SK-N-SH (cell line): ENCODE results near the gene MRGPRD. TPM values are rescaled to one million over a fixed set of nuclear protein-coding genes. Genes with fewer than 3 reads are reported as not detected.

Source experiments
- CTCF ChIA-PET: fragments of 300-600, 350-600 bp; formaldehyde crosslinking; extraction: SDS; loops from one replicate; lab custom pipeline; 2021; lab: Yijun Ruan, JAX
- POLR2A ChIA-PET: fragments of 350-600 bp; sonication (Branson Sonifier 250); formaldehyde crosslinking; extraction: SDS; loops from one replicate; lab custom pipeline; 2020; ENCODE audit warnings: antibody characterized with exemption, inconsistent platforms; lab: Yijun Ruan, JAX
- DNase-seq: peaks from one replicate; pipeline ENCODE4 v3.0.0; 2012
- H2AFZ ChIP-seq: fragments of 200-600 bp; sonication (generic); 2 replicates; pipeline ENCODE4 v1.8.1; 2016; ENCODE audit warnings: antibody characterized with exemption, mild to moderate bottlenecking, low read depth
- H3F3A ChIP-seq: fragments of 200-600 bp; sonication (generic); replicated peaks from 2 replicates; pipeline ENCODE3; 2016; ENCODE audit warnings: antibody characterized with exemption, mild to moderate bottlenecking; ENCODE audit not compliant: insufficient read depth
- H3K27ac ChIP-seq, 2 experiments: fragments of 200-500 bp in 1 of 2; fragments of 200-600 bp in 1 of 2; sonication (Bioruptor generic) in 1 of 2; sonication (generic), shearing (Covaris generic) in 1 of 2; 2 replicates each; pipeline versions ENCODE4 v1.5.1 to v1.6.1; 2014 to 2016; ENCODE audit warnings: low read depth in 2 of 2, inconsistent platforms in 1 of 2, low read length in 1 of 2, mild to moderate bottlenecking in 1 of 2, mixed read lengths in 1 of 2
- H3K27me3 ChIP-seq: fragments of 200-600 bp; sonication (generic), shearing (Covaris generic); 2 replicates; pipeline ENCODE4 v1.6.1; 2016; ENCODE audit warnings: mixed run types; ENCODE audit not compliant: insufficient read depth
- H3K36me3 ChIP-seq, 2 experiments: fragments of 200-500 bp in 1 of 2; fragments of 200-600 bp in 1 of 2; sonication (Bioruptor generic) in 1 of 2; sonication (generic) in 1 of 2; replicated peaks in 1 of 2; 2 replicates each; pipeline versions ENCODE3 to v1.5.1; 2014 to 2016; ENCODE audit warnings: low read length in 1 of 2, mild to moderate bottlenecking in 1 of 2; ENCODE audit not compliant: insufficient read depth in 2 of 2, control insufficient read depth in 1 of 2
- H3K4me1 ChIP-seq, 2 experiments: fragments of 200-500 bp in 1 of 2; fragments of 200-600 bp in 1 of 2; sonication (Bioruptor generic) in 1 of 2; sonication (generic), shearing (Covaris generic) in 1 of 2; 2 replicates each; pipeline versions ENCODE4 v1.5.1 to v1.6.1; 2014 to 2016; ENCODE audit warnings: low read depth in 1 of 2, low read length in 1 of 2, mixed run types in 1 of 2; ENCODE audit not compliant: insufficient read depth in 2 of 2, control insufficient read depth in 1 of 2
- H3K4me2 ChIP-seq: fragments of 200-600 bp; sonication (generic), shearing (Covaris generic); 2 replicates; pipeline ENCODE4 v1.6.1; 2017; ENCODE audit warnings: mixed run types
- H3K4me3 ChIP-seq, 2 experiments: fragments of 200-500 bp in 1 of 2; fragments of 200-600 bp in 1 of 2; sonication (Bioruptor generic) in 1 of 2; sonication (generic), shearing (Covaris generic) in 1 of 2; 2 replicates each; pipeline versions ENCODE4 v1.5.1 to v1.8.1; 2014 to 2016; ENCODE audit warnings: low read depth in 2 of 2, inconsistent platforms in 1 of 2, low read length in 1 of 2, mild to moderate bottlenecking in 1 of 2, mixed read lengths in 1 of 2, moderate library complexity in 1 of 2
- H3K79me2 ChIP-seq: fragments of 200-600 bp; sonication (generic); 2 replicates; pipeline ENCODE4 v1.8.1; 2017; ENCODE audit warnings: mild to moderate bottlenecking; ENCODE audit not compliant: insufficient read depth
- H3K9ac ChIP-seq: fragments of 200-600 bp; sonication (generic); 2 replicates; pipeline ENCODE4 v1.6.1; 2017; ENCODE audit warnings: mixed run types
- H3K9me2 ChIP-seq: fragments of 200-600 bp; sonication (generic); 2 replicates; pipeline ENCODE4 v1.6.1; 2017; ENCODE audit warnings: mixed run types
- H3K9me3 ChIP-seq: fragments of 200-600 bp; sonication (generic); 2 replicates; pipeline ENCODE4 v1.6.1; 2017; ENCODE audit warnings: mixed run types, mild to moderate bottlenecking, moderate library complexity
- H4K20me1 ChIP-seq: fragments of 200-600 bp; sonication (generic); 2 replicates; pipeline ENCODE4 v1.6.1; 2017; ENCODE audit warnings: mild to moderate bottlenecking, mixed run types; ENCODE audit not compliant: insufficient read depth
- CHD2 ChIP-seq: fragments of 150-350 bp; IDR thresholded peaks from 2 replicates; pipeline ENCODE4 v1.6.1; 2018; ENCODE audit warnings: low read length; ENCODE audit not compliant: partially characterized antibody
- GATA2 ChIP-seq: sonication (generic); formaldehyde crosslinking; IDR thresholded peaks from 2 replicates; pipeline ENCODE4 v1.5.0; 2020; ENCODE audit warnings: mild to moderate bottlenecking, missing genetic modification reagents
- IRF3 ChIP-seq: fragments of 150-350 bp; IDR thresholded peaks from 2 replicates; pipeline ENCODE4 v1.6.1; 2016; ENCODE audit warnings: mild to moderate bottlenecking, low read depth, low read length
- JUND ChIP-seq: IDR thresholded peaks from 2 replicates; pipeline ENCODE4 v1.4.0; 2012
- MEF2A ChIP-seq: IDR thresholded peaks from 2 replicates; pipeline ENCODE4 v1.4.0; 2012; ENCODE audit warnings: low read depth, borderline replicate concordance
- MXI1 ChIP-seq: IDR thresholded peaks from 2 replicates; pipeline ENCODE4 v1.6.1; 2012; ENCODE audit warnings: mild to moderate bottlenecking, low read depth, low read length, improper control_type of control experiment
- NFIC ChIP-seq: IDR thresholded peaks from 2 replicates; pipeline ENCODE4 v1.4.0; 2012; ENCODE audit warnings: borderline replicate concordance
- NRF1 ChIP-seq: IDR thresholded peaks from 2 replicates; pipeline ENCODE4 v1.6.1; 2012; ENCODE audit warnings: low read depth, mild to moderate bottlenecking, low read length
- PBX3 ChIP-seq: IDR thresholded peaks from 2 replicates; pipeline ENCODE4; 2012
- POLR2AphosphoS5 ChIP-seq: IDR thresholded peaks from 2 replicates; pipeline ENCODE4 v1.6.1; 2012; ENCODE audit warnings: low read depth, low read length
- RCOR1 ChIP-seq: fragments of 150-350 bp; IDR thresholded peaks from 2 replicates; pipeline ENCODE4 v1.6.1; 2017; ENCODE audit warnings: antibody characterized with exemption, low read length
- REST ChIP-seq: IDR thresholded peaks from 2 replicates; pipeline ENCODE4 v1.6.1; 2012; ENCODE audit warnings: mild to moderate bottlenecking, low read depth, low read length, moderate library complexity
- RXRA ChIP-seq: IDR thresholded peaks from 2 replicates; pipeline ENCODE4 v1.4.0; 2012; ENCODE audit warnings: low read depth, mild to moderate bottlenecking, borderline replicate concordance
- SMC3 ChIP-seq: IDR thresholded peaks from 2 replicates; pipeline ENCODE4 v1.6.1; 2012; ENCODE audit warnings: low read depth, low read length, improper control_type of control experiment
- TAF1 ChIP-seq: IDR thresholded peaks from 2 replicates; pipeline ENCODE4 v1.6.1; 2012; ENCODE audit warnings: low read depth, mild to moderate bottlenecking, low read length, moderate library complexity, borderline replicate concordance
- YY1 ChIP-seq: IDR thresholded peaks from 2 replicates; pipeline ENCODE4 v1.4.0; 2012; ENCODE audit warnings: low read depth, mild to moderate bottlenecking
- ZBTB33 ChIP-seq: IDR thresholded peaks from 2 replicates; pipeline ENCODE4 v1.4.0; 2012; ENCODE audit warnings: low read depth, borderline replicate concordance
- WGBS: methylation state at CpG from one replicate; pipeline ENCODE4 v1.1.6; 2017; ENCODE audit warnings: low lambda C conversion rate; 5-methylcytosine and 5-hydroxymethylcytosine counted together
- polyA plus RNA-seq, 3 experiments: library from polyadenylated mRNA; depleted of rRNA; stranded (reverse); fragments of >200 nt; gene quantifications; 2 replicates each; pipeline ENCODE4 v1.2.3, GENCODE V29; 2012

The MRGPRD gene
- polyA plus RNA-seq, 1 of the 3 experiments (the other 2 are of a cell fraction): not detected

GRCh38 chr11:69010964-69011623, 30.3 kb upstream of the MRGPRD start:
- DNase-seq: peak; percentile 40
- no peaks in the 10 kb centered on the region for H3K9me3 ChIP-seq
- no peaks in the 10 kb centered on the region for H3K79me2 ChIP-seq
- H3K9ac ChIP-seq: no peak overlapping the region
- H3K27me3 ChIP-seq: no peaks in the 10 kb centered on the region
- no peak overlapping the region for H2AFZ ChIP-seq
- no peak overlapping the region for H3K27ac ChIP-seq
- TF ChIP-seq MXI1: no peak
- no peak for TF ChIP-seq ZBTB33
- TF ChIP-seq MEF2A: no peak
- TF ChIP-seq NFIC: no peak
- no peak for TF ChIP-seq PBX3
- no peak for TF ChIP-seq GATA2 (CRISPR knock-in tag)
- no peak for TF ChIP-seq POLR2AphosphoS5
- no peak for TF ChIP-seq RCOR1
- no peak for TF ChIP-seq JUND
- TF ChIP-seq IRF3: no peak
- no peak for TF ChIP-seq NRF1
- no peak for TF ChIP-seq SMC3
- no peak for TF ChIP-seq CHD2
- TF ChIP-seq REST: no peak
- no peak for TF ChIP-seq TAF1
- TF ChIP-seq RXRA: no peak
- no peak for TF ChIP-seq YY1
- 88% methylated on average over 37 of the region's 43 CpGs for WGBS
- no peaks in the 10 kb centered on the region for H3F3A ChIP-seq
- H3K36me3 ChIP-seq: no peaks in the 10 kb centered on the region
- H4K20me1 ChIP-seq: no peaks in the 10 kb centered on the region
- no peak overlapping the region for H3K4me3 ChIP-seq
- H3K9me2 ChIP-seq: no peaks in the 10 kb centered on the region
- peaks cover 28 to 53% of the 10 kb centered on the region in 2 experiments; a peak in 3 of 4 replicates for H3K4me1 ChIP-seq
- no peak overlapping the region for H3K4me2 ChIP-seq
- ChIA-PET POLR2A (interaction anchor here (1.4 kb wide), 1 partner anchor 13 kb away, joined by 3 read pairs; no protein-coding TSS in a partner anchor), CTCF (interaction anchor here (1.0 to 4.6 kb wide), 5 partner anchors 9 to 90 kb away, joined by 4 to 26 read pairs (median 5); no protein-coding TSS in a partner anchor)
